Cardiac muscle cell (in vitro differentiated cells and primary cell): ENCODE data around the gene PDE2A. TPM values are rescaled to one million over a fixed set of nuclear protein-coding genes. Genes with fewer than 3 reads are reported as not detected.

ENCODE experiments used
- DNase-seq, 2 donors: peaks; one replicate each; pipeline versions ENCODE4 v3.0.0 to v3.0.0-alpha.2; 2010 to 2017; ENCODE audit warnings: low read depth in 1 of 2, low spot score in 1 of 2
- H3K27ac ChIP-seq: fragments of 200-600 bp; sonication (generic); 2 replicates; pipeline ENCODE4 v1.5.1; 2016
- H3K27me3 ChIP-seq: fragments of 200-600 bp; sonication (generic); 2 replicates; pipeline ENCODE4 v1.6.0; 2016; ENCODE audit warnings: control low read depth
- H3K36me3 ChIP-seq: fragments of 200-600 bp; sonication (generic); 2 replicates; pipeline ENCODE4 v1.5.1; 2016; ENCODE audit warnings: control low read depth
- H3K4me1 ChIP-seq: fragments of 200-600 bp; sonication (generic); 2 replicates; pipeline ENCODE4 v1.8.1; 2017; ENCODE audit warnings: low read depth, mild to moderate bottlenecking, mixed run types
- H3K4me3 ChIP-seq: fragments of 200-600 bp; sonication (generic); 2 replicates; pipeline ENCODE4 v1.5.1; 2016; ENCODE audit warnings: mild to moderate bottlenecking
- H3K9me3 ChIP-seq: fragments of 200-600 bp; sonication (generic); 2 replicates; pipeline ENCODE4 v1.5.1; 2017; ENCODE audit warnings: low read depth, mild to moderate bottlenecking, control low read depth
- CTCF ChIP-seq: IDR thresholded peaks from 2 replicates; pipeline ENCODE4 v1.5.1; 2012; ENCODE audit warnings: low read depth, mild to moderate bottlenecking, low read length
- polyA plus RNA-seq: library from polyadenylated mRNA; unstranded; fragments of >200 nt; fragmentation: Nextera tagmentation; extraction: Ambion mirVana; gene quantifications from 2 replicates; pipeline ENCODE4 v1.2.1, GENCODE V29; 2016
- total RNA-seq: library from RNA; depleted of rRNA; stranded (reverse); fragments of >200 nt; gene quantifications from 2 replicates; pipeline ENCODE4 v1.2.3, GENCODE V29; 2016

The PDE2A gene
- total and polyA plus RNA-seq, 2 experiments from 2014 or later: 0.92 TPM; not detected in 1

GRCh38 chr11:72637198-72637597, 37.0 kb downstream of the PDE2A start:
- Histone ChIP-seq H3K27me3 (peaks cover 38% of the 10 kb centered on the region), H3K36me3 (no peaks in the 10 kb centered on the region), H3K27ac (no peak overlapping the region), H3K4me1 (peaks cover 4% of the 10 kb centered on the region), H3K4me3 (no peak overlapping the region), H3K9me3 (no peaks in the 10 kb centered on the region)
- DNase-seq: no peak
- TF ChIP-seq CTCF: no peak

GRCh38 chr11:72636376-72636775, 37.8 kb downstream of the PDE2A start:
- H3K27ac ChIP-seq: no peak overlapping the region
- no peak for TF ChIP-seq CTCF
- H3K27me3 ChIP-seq: peaks cover 30% of the 10 kb centered on the region
- H3K9me3 ChIP-seq: no peaks in the 10 kb centered on the region
- no peak for DNase-seq
- H3K36me3 ChIP-seq: no peaks in the 10 kb centered on the region
- H3K4me3 ChIP-seq: no peak overlapping the region
- peaks cover 6% of the 10 kb centered on the region for H3K4me1 ChIP-seq

GRCh38 chr11:72635933-72636332, 38.3 kb downstream of the PDE2A start:
- DNase-seq: no peak
- Histone ChIP-seq H3K27ac (no peak overlapping the region), H3K4me1 (peaks cover 6% of the 10 kb centered on the region), H3K27me3 (peaks cover 26% of the 10 kb centered on the region), H3K4me3 (no peak overlapping the region), H3K9me3 (no peaks in the 10 kb centered on the region), H3K36me3 (no peaks in the 10 kb centered on the region)
- no peak for TF ChIP-seq CTCF

GRCh38 chr11:72635309-72635915, 38.8 kb downstream of the PDE2A start:
- no peak for TF ChIP-seq CTCF
- Histone ChIP-seq H3K27ac (no peak overlapping the region), H3K4me3 (no peak overlapping the region), H3K36me3 (no peaks in the 10 kb centered on the region), H3K9me3 (no peaks in the 10 kb centered on the region), H3K27me3 (peaks cover 20% of the 10 kb centered on the region), H3K4me1 (peaks cover 6% of the 10 kb centered on the region)
- no peak for DNase-seq

GRCh38 chr11:72634472-72635095, 39.6 kb downstream of the PDE2A start:
- no peak for TF ChIP-seq CTCF
- Histone ChIP-seq H3K4me1 (peaks cover 6% of the 10 kb centered on the region), H3K9me3 (no peaks in the 10 kb centered on the region), H3K4me3 (no peak overlapping the region), H3K27me3 (peaks cover 12% of the 10 kb centered on the region), H3K27ac (no peak overlapping the region), H3K36me3 (no peaks in the 10 kb centered on the region)
- no peak for DNase-seq
